Measurements from ENCODE around the gene CCL26. TPM values are rescaled to one million over a fixed set of nuclear protein-coding genes. Genes with fewer than 3 reads are reported as not detected.

Gene CCL26
- total RNA-seq, 2 experiments from 2014 or later: not detected

- no peak overlapping the region for H3K27ac Mint-ChIP-seq
- intact Hi-C loops (cut with DNase I, micrococcal nuclease): no loop called here
- peak overlapping the region; percentile 3 for H3K4me3 Mint-ChIP-seq
- POLR2A ChIA-PET: no interaction called here
- DNase-seq: no peak
- no peaks in the 10 kb centered on the region for H3K36me3 ChIP-seq (ENCODE audit: insufficient read depth, low read length)
- H3K27me3 Mint-ChIP-seq: no peaks in the 10 kb centered on the region
- H3K4me3 ChIP-seq (ENCODE audit: low read length): no peak overlapping the region
- H3K4me1 ChIP-seq (ENCODE audit: insufficient read depth, low read length): peaks cover 14% of the 10 kb centered on the region
- no peaks in the 10 kb centered on the region for H3K27me3 ChIP-seq (ENCODE audit: control insufficient read depth in 1 of 2, insufficient read depth in 2 of 2, low read length in 2 of 2)
- no peak for ATAC-seq (ENCODE audit: poor library complexity)
- no peak overlapping the region for H3K27ac ChIP-seq (ENCODE audit: low read depth in 1 of 2, low read length in 2 of 2)
- peaks cover 6% of the 10 kb centered on the region for H3K4me1 Mint-ChIP-seq (ENCODE audit: low read depth)
- no peaks in the 10 kb centered on the region for H3K9me3 ChIP-seq (ENCODE audit: control insufficient read depth in 1 of 2, insufficient read depth in 1 of 2, low read length in 2 of 2)
- H3K36me3 Mint-ChIP-seq (ENCODE audit: low read depth): peaks cover 4% of the 10 kb centered on the region
- TF ChIP-seq CTCF (IDR thresholded peaks at IDR 0.05): no peak
- no peaks in the 10 kb centered on the region for H3K9me3 Mint-ChIP-seq
- CTCF ChIA-PET: no interaction called here
These were observed 28.6 kb downstream of the CCL26 start for GRCh38 chr7:75743455-75743859.

GRCh38 chr7:75740846-75741497 lies 31.0 kb downstream of the CCL26 start:
- peak overlapping the region; percentile 20 for H3K4me3 Mint-ChIP-seq
- POLR2A ChIA-PET: interaction anchor here (1.8 kb wide), 1 partner anchor 13 kb away, joined by 5 read pairs; no protein-coding TSS in a partner anchor
- peak in 2 of 14 experiments; percentile 46 to 48 for DNase-seq
- intact Hi-C loops (cut with DNase I, micrococcal nuclease): no loop called here
- Histone ChIP-seq H3K27ac (ENCODE audit: low read depth in 1 of 2, low read length in 2 of 2) (no peak overlapping the region), H3K27me3 (ENCODE audit: control insufficient read depth in 1 of 2, insufficient read depth in 2 of 2, low read length in 2 of 2) (no peaks in the 10 kb centered on the region), H3K36me3 (ENCODE audit: insufficient read depth, low read length) (no peaks in the 10 kb centered on the region), H3K9me3 (ENCODE audit: control insufficient read depth in 1 of 2, insufficient read depth in 1 of 2, low read length in 2 of 2) (no peaks in the 10 kb centered on the region), H3K4me1 (ENCODE audit: insufficient read depth, low read length) (peaks cover 21% of the 10 kb centered on the region), H3K4me3 (ENCODE audit: low read length) (no peak overlapping the region)
- no peaks in the 10 kb centered on the region for H3K9me3 Mint-ChIP-seq
- ATAC-seq (ENCODE audit: poor library complexity): no peak
- CTCF ChIA-PET: no interaction called here
- peaks cover 4% of the 10 kb centered on the region for H3K36me3 Mint-ChIP-seq (ENCODE audit: low read depth)
- H3K27ac Mint-ChIP-seq: peak overlapping the region; percentile 38
- no peaks in the 10 kb centered on the region for H3K27me3 Mint-ChIP-seq
- no peak for TF ChIP-seq CTCF (IDR thresholded peaks at IDR 0.05)
- peaks cover 16% of the 10 kb centered on the region for H3K4me1 Mint-ChIP-seq (ENCODE audit: low read depth)

GRCh38 chr7:75739796-75740672 lies 32.0 kb downstream of the CCL26 start:
- Mint-ChIP-seq H3K4me3 (peak overlapping the region; percentile 100), H3K36me3 (ENCODE audit: low read depth) (peaks cover 4% of the 10 kb centered on the region), H3K9me3 (no peaks in the 10 kb centered on the region), H3K27me3 (no peaks in the 10 kb centered on the region), H3K4me1 (ENCODE audit: low read depth) (peaks cover 16% of the 10 kb centered on the region), H3K27ac (peak overlapping the region; percentile 89)
- H3K4me3 ChIP-seq (ENCODE audit: low read length): peak overlapping the region; percentile 78
- H3K27me3 ChIP-seq (ENCODE audit: control insufficient read depth in 1 of 2, insufficient read depth in 2 of 2, low read length in 2 of 2): no peaks in the 10 kb centered on the region
- CTCF ChIA-PET: interaction anchor here (0.8 to 1.9 kb wide), 3 partner anchors 9 to 280 kb away, joined by 3 to 13 read pairs (median 4); no protein-coding TSS in a partner anchor
- no peaks in the 10 kb centered on the region for H3K36me3 ChIP-seq (ENCODE audit: insufficient read depth, low read length)
- POLR2A ChIA-PET: interaction anchor here (0.6 to 1.8 kb wide), 6 partner anchors 14 to 675 kb away, joined by 3 to 7 read pairs (median 4); partner anchors contain the start of genes MDH2, POR and STYXL1
- H3K4me1 ChIP-seq (ENCODE audit: insufficient read depth, low read length): peaks cover 21% of the 10 kb centered on the region
- DNase-seq (peak in 3 of 14 experiments; percentile 54 to 86 (median 81)), ATAC-seq (ENCODE audit: poor library complexity) (peak; percentile 52)
- TF ChIP-seq CTCF (IDR thresholded peaks at IDR 0.05): no peak
- H3K27ac ChIP-seq (ENCODE audit: low read depth in 1 of 2, low read length in 2 of 2): peak overlapping the region; percentile 77
- H3K9me3 ChIP-seq (ENCODE audit: control insufficient read depth in 1 of 2, insufficient read depth in 1 of 2, low read length in 2 of 2): no peaks in the 10 kb centered on the region
- intact Hi-C loops (cut with DNase I, micrococcal nuclease): loop anchor here in 1 of 2 experiments (2.0 to 5.0 kb wide), 3 partner anchors 173 to 652 kb away; no protein-coding TSS in a partner anchor
